ENCODE data around the gene RNF212.

- TF ChIP-seq, protein P1, sequence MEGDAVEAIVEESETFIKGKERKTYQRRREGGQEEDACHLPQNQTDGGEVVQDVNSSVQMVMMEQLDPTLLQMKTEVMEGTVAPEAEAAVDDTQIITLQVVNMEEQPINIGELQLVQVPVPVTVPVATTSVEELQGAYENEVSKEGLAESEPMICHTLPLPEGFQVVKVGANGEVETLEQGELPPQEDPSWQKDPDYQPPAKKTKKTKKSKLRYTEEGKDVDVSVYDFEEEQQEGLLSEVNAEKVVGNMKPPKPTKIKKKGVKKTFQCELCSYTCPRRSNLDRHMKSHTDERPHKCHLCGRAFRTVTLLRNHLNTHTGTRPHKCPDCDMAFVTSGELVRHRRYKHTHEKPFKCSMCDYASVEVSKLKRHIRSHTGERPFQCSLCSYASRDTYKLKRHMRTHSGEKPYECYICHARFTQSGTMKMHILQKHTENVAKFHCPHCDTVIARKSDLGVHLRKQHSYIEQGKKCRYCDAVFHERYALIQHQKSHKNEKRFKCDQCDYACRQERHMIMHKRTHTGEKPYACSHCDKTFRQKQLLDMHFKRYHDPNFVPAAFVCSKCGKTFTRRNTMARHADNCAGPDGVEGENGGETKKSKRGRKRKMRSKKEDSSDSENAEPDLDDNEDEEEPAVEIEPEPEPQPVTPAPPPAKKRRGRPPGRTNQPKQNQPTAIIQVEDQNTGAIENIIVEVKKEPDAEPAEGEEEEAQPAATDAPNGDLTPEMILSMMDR (IDR thresholded peaks at IDR 0.05) = no peak
- TF ChIP-seq POLR2A (IDR thresholded peaks at IDR 0.05) (no peak), EP300 (IDR thresholded peaks at IDR 0.05) (no peak)
Observed at GRCh38 chr4:1022739-1023066, 90.7 kb downstream of the RNF212 start.

All from stomach (tissue), 4 donors.